HG03066 (cell line): ENCODE measurements around the gene GLI2.

Source experiments
- ATAC-seq: cut with Tn5 transposase; IDR thresholded peaks from one replicate; pipeline ENCODE4 v1.9.1; 2021; ENCODE audit warnings: low read depth; ENCODE audit not compliant: unreplicated experiment

The GLI2 gene

GRCh38 chr2:120768112-120769048, 32.7 kb downstream of the GLI2 start:
- ATAC-seq, result no peak

- ATAC-seq, result no peak
Observed at GRCh38 chr2:120769076-120769786, 33.6 kb downstream of the GLI2 start.

- no peak for ATAC-seq
Observed at GRCh38 chr2:120769787-120770120, 34.1 kb downstream of the GLI2 start.

GRCh38 chr2:120770176-120770575, 34.5 kb downstream of the GLI2 start:
- ATAC-seq, result no peak

DNA sequence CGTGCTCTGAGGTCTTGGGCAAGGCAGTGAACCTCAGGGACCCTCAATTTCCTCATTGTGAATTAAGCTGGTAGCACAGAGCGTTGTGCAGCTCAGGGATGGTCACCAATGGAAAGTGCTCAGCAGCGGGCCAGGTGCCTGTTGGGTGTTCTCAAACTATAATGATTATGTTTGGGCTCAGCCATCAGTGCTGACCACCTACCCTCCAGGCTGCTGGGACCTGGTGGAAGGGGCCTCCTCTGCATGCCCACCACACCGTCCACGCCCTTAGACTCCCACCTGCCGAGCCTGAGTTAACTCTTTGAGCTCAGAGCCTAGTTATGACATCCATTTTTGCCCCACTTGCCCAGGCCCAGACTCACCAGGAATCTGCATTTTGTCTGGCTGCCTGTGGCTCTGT, 35.0 kb downstream of the GLI2 start:
- ATAC-seq, result no peak

GRCh38 chr2:120771111-120771780, 35.6 kb downstream of the GLI2 start:
- no peak for ATAC-seq

- no peak for ATAC-seq
Observed at GRCh38 chr2:120771781-120772208, 36.1 kb downstream of the GLI2 start.

DNA sequence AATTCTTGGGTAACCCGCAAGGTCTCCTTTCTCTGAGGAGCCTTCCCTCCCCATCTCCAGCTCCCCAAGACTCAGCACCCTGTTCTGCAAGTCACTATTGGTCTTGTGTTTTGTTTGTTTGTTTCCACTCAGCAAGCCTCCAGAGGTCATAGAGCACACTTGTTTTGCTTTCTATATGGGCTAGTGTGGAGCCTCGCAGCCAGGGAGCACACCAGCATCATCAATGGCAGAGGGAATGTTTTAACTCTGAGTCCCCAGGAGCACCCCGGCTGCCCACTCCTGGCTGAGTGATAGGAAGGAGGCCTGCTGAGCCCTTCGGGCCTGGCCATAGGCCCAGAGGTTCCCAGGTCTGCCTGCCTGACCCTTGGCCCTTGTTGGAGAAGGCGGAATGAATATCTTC, 36.6 kb downstream of the GLI2 start:
- no peak for ATAC-seq

DNA sequence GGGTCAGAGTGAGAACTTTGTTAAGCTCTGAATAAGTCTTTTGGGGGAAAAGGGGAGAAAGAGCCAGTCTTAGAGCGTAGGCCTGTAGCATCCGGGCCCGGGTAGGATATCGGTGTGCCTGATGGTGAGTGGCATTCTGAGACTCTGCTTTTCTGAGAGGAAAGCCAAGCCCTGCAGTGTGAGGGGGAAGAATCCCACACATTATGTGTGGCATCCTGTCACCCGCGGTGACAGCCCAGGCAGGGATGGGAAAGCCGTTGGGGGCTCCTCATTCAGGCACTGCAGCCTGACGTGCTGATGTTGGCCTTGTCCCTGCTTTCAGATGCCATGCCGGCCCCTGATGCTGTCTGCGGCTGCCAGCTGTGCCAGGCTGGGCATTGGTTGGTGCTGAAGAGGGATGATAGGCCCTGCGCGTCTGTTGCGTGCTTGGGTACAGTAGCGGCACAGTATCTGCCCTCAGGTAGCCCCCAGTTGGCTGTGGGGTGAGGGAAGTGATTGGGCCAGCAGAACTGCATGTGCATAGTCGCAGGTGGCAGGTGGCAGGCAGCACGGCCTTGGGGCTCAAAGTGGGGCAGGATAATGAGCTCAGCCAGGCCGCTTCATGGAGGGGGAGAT, 37.6 kb downstream of the GLI2 start:
- ATAC-seq, result no peak

GRCh38 chr2:120774557-120775160, 39.0 kb downstream of the GLI2 start:
- no peak for ATAC-seq

GRCh38 chr2:120775194-120775593, 39.5 kb downstream of the GLI2 start:
- ATAC-seq, result no peak

DNA sequence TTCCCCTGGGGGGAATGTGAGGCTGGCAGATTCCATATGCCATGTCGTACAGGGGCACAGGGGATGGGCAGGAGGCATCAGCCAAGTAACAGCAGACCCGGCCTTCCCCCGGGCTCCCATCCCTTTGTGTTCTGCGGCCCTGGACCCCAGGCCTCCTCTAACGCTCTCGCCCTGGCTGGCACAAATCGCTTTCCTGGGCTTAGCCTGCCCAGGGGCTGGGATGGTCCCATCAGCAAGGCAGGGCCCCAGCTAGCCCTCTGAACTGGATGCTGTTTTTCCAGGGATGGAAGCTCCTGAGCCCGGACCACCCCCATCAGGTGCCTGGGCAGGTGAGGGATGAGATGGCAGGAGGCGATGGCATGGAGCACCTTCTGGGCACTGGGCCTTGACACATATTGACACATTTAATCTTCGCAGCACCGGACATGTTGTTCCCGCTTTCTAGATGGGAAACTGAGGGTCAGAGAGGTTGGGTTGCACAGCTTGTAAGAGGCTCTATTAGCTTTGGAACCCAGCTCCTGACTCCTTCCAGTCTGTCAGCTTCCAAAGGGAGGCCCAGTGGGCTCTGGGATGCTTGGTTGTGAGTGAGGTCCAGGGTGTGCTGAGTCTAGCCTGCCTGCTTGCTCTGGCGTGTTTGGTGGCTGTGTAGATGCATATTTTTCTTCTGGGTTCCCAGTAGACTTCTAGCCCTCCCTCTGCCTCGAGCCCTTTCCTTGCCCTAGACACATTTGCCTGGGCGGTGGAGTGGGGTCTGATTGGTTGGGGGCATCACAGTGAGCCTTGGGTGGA, 40.3 kb downstream of the GLI2 start:
- ATAC-seq, result no peak

- no peak for ATAC-seq
Observed at GRCh38 chr2:120776649-120777048, 41.0 kb downstream of the GLI2 start.

- ATAC-seq, result no peak
Observed at GRCh38 chr2:120777170-120777751, 41.6 kb downstream of the GLI2 start.

DNA sequence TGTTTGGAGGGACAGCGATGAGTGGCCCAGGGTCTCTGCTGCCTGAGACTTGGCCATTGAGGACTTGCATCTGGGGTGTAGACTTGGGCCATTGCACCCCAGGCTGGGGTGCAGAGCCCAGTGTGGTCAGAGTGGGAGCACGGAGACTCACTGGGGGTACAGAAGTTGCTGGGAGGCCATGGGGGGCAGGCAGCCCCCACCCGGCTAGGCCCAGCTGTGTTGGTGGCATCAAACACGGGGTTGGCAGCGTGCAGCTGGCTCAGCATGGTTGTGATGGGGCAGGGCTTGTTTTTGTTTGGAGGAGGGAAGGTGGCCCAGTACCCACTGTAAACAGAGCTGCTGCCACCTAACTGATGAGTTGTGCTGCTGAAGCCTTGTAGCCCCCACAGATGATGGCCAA, 42.1 kb downstream of the GLI2 start:
- no peak for ATAC-seq

DNA sequence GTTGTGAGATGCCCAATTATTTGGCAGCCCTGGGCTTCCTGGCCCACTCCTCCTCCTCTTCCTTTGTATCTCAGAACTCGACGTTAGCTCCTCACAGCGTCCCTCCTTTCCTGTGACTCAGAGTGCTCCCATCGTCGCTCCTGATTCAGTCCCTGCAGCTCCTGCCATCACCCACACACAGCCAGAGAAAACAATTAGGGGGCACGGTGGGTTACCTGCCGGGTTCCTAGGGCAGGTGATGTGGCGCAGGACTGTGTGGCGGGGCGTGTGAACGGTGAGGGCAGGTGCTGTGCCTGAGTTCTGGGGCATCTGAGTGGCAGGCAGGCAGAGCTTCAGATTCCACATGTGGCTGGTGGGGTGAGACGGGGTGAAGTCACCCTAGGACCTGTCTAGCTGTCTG, 42.6 kb downstream of the GLI2 start:
- ATAC-seq, result no peak

- no peak for ATAC-seq
Observed at GRCh38 chr2:120779781-120780283, 44.2 kb downstream of the GLI2 start.

- no peak for ATAC-seq
Observed at GRCh38 chr2:120780402-120780801, 44.7 kb downstream of the GLI2 start.

GRCh38 chr2:120783371-120783791, 47.7 kb downstream of the GLI2 start:
- no peak for ATAC-seq
